ENCODE measurements around the gene RFX7. TPM values are rescaled to one million over a fixed set of nuclear protein-coding genes. Genes with fewer than 3 reads are reported as not detected.

RFX7 gene
- total and polyA plus RNA-seq, 8 donors = 1.3 to 12.4 (median 5.5) TPM

GRCh38 chr15:56150204-56150603 lies 93.5 kb downstream of the RFX7 start:
- Histone ChIP-seq H3K9me3 (no peaks in the 10 kb centered on the region), H3K4me3 (no peak overlapping the region), H3K36me3 (no peaks in the 10 kb centered on the region), H3K4me1 (no peaks in the 10 kb centered on the region), H3K27me3 (no peaks in the 10 kb centered on the region), H3K27ac (no peak overlapping the region)
- ATAC-seq (no peak), FAIRE-seq (no peak), DNase-seq (peak in 1 of 6 donors; percentile 34)
- 94 to 95% methylated on average over 6 of the region's 6 CpGs for WGBS, 2 donors
- no peak for TF ChIP-seq CTCF (IDR thresholded peaks at IDR 0.05)
- intact Hi-C loops (cut with DNase I) = no loop called here

GRCh38 chr15:56148064-56148463 lies 95.6 kb downstream of the RFX7 start:
- Histone ChIP-seq H3K27me3 (no peaks in the 10 kb centered on the region), H3K36me3 (no peaks in the 10 kb centered on the region), H3K27ac (no peak overlapping the region), H3K9me3 (no peaks in the 10 kb centered on the region), H3K4me3 (no peak overlapping the region), H3K4me1 (no peaks in the 10 kb centered on the region)
- ATAC-seq (no peak), FAIRE-seq (no peak), DNase-seq (no peak)
- intact Hi-C loops (cut with DNase I) = no loop called here
- WGBS, 2 donors = 87 to 90% methylated on average over 3 of the region's 3 CpGs
- TF ChIP-seq CTCF (IDR thresholded peaks at IDR 0.05) = no peak

- intact Hi-C loops (cut with DNase I) = no loop called here
- DNase-seq (no peak), ATAC-seq (no peak), FAIRE-seq (no peak)
- no peak for TF ChIP-seq CTCF (IDR thresholded peaks at IDR 0.05)
- WGBS, 2 donors = 90 to 92% methylated on average over 1 of the region's 1 CpG
- Histone ChIP-seq H3K4me3 (no peak overlapping the region), H3K27me3 (no peaks in the 10 kb centered on the region), H3K27ac (no peak overlapping the region), H3K36me3 (peaks cover 0 to 10% (median 0%) of the 10 kb centered on the region in 3 donors), H3K9me3 (no peaks in the 10 kb centered on the region), H3K4me1 (no peaks in the 10 kb centered on the region)
Observed at GRCh38 chr15:56146756-56147155, 96.9 kb downstream of the RFX7 start.

GRCh38 chr15:56128081-56128480 lies 115.6 kb downstream of the RFX7 start:
- DNase-seq (no peak), ATAC-seq (no peak), FAIRE-seq (no peak)
- Histone ChIP-seq H3K4me3 (no peak overlapping the region), H3K9me3 (peaks cover 0 to 5% (median 0%) of the 10 kb centered on the region in 4 donors), H3K36me3 (peaks cover 0 to 3% (median 0%) of the 10 kb centered on the region in 3 donors), H3K27ac (no peak overlapping the region), H3K4me1 (no peaks in the 10 kb centered on the region), H3K27me3 (no peaks in the 10 kb centered on the region)
- intact Hi-C loops (cut with DNase I) = no loop called here
- no peak for TF ChIP-seq CTCF (IDR thresholded peaks at IDR 0.05)

- Histone ChIP-seq H3K27me3 (no peaks in the 10 kb centered on the region), H3K4me1 (no peaks in the 10 kb centered on the region), H3K4me3 (no peak overlapping the region), H3K9me3 (peaks cover 0 to 5% (median 0%) of the 10 kb centered on the region in 4 donors), H3K27ac (no peak overlapping the region), H3K36me3 (peaks cover 0 to 3% (median 0%) of the 10 kb centered on the region in 3 donors)
- TF ChIP-seq CTCF (IDR thresholded peaks at IDR 0.05) = no peak
- FAIRE-seq (no peak), DNase-seq (no peak), ATAC-seq (no peak)
- intact Hi-C loops (cut with DNase I) = no loop called here
Observed at GRCh38 chr15:56126409-56126808, 117.3 kb downstream of the RFX7 start.
